ENCODE measurements around the gene AP5M1.

- TF ChIP-seq POLR2A (IDR thresholded peaks at IDR 0.05; ENCODE audit: low read depth) (no peak), CTCF (IDR thresholded peaks at IDR 0.05) (no peak), POLR2AphosphoS5 (IDR thresholded peaks at IDR 0.05) (no peak)
Measured at GRCh38 chr14:57319636-57320192, 50.9 kb downstream of the AP5M1 start.
